ENCODE data around the gene CDK8.

The CDK8 gene

GRCh38 chr13:26380930-26381329, 127.0 kb downstream of the CDK8 start:
- no peak overlapping the region for H3K27ac ChIP-seq
- no peak for TF ChIP-seq CTCF (IDR thresholded peaks at IDR 0.05)
- no peak for TF ChIP-seq ZFX (IDR thresholded peaks at IDR 0.05; ENCODE audit: borderline replicate concordance)

DNA sequence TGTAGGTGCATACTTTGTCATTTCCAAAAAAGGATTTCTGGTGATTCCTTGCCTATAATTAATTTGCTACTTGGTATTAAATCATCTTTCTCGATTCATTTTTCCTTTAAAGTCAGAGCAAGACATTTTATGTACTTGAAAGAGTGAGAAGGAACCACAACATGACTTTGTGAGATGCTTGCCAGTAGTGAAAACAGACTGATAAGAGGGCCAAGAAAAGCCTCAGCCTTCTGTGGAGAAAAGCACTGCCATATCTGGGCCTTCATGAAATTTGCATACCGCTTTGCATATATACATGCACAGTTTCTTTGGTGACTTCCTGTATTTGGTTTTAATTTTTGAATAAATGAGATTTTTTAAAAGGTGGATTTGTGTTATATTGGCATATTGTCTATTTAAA, 128.4 kb downstream of the CDK8 start:
- no peak overlapping the region for H3K27ac ChIP-seq
- TF ChIP-seq CTCF (IDR thresholded peaks at IDR 0.05) (no peak), ZFX (IDR thresholded peaks at IDR 0.05; ENCODE audit: borderline replicate concordance) (no peak)

GRCh38 chr13:26382835-26383234, 128.9 kb downstream of the CDK8 start:
- TF ChIP-seq CTCF (IDR thresholded peaks at IDR 0.05) (no peak), ZFX (IDR thresholded peaks at IDR 0.05; ENCODE audit: borderline replicate concordance) (no peak)
- no peak overlapping the region for H3K27ac ChIP-seq

- TF ChIP-seq CTCF (IDR thresholded peaks at IDR 0.05) = no peak
- no peak for TF ChIP-seq ZFX (IDR thresholded peaks at IDR 0.05; ENCODE audit: borderline replicate concordance)
- H3K27ac ChIP-seq = no peak overlapping the region
Observed at GRCh38 chr13:26384587-26384986, 130.7 kb downstream of the CDK8 start.

GRCh38 chr13:26386026-26386425, 132.1 kb downstream of the CDK8 start:
- TF ChIP-seq CTCF (IDR thresholded peaks at IDR 0.05) = no peak
- no peak for TF ChIP-seq ZFX (IDR thresholded peaks at IDR 0.05; ENCODE audit: borderline replicate concordance)
- H3K27ac ChIP-seq = no peak overlapping the region

GRCh38 chr13:26390203-26390602, 136.3 kb downstream of the CDK8 start:
- H3K27ac ChIP-seq = no peak overlapping the region
- TF ChIP-seq CTCF (IDR thresholded peaks at IDR 0.05) = no peak
- TF ChIP-seq ZFX (IDR thresholded peaks at IDR 0.05; ENCODE audit: borderline replicate concordance) = no peak

GRCh38 chr13:26400545-26400944, 146.6 kb downstream of the CDK8 start:
- TF ChIP-seq ZFX (IDR thresholded peaks at IDR 0.05; ENCODE audit: borderline replicate concordance) (no peak), CTCF (IDR thresholded peaks at IDR 0.05) (no peak)
- H3K27ac ChIP-seq = no peak overlapping the region

Data from 22Rv1 (cell line).